Activated CD8-positive, alpha-beta memory T cell treated with anti-CD3 and anti-CD28 coated beads, Interleukin-2, amount 10 ng/mL, durations not matched to agents 7 days and 5 days (primary cell): ENCODE measurements around the gene COL3A1. TPM values are rescaled to one million over a fixed set of nuclear protein-coding genes. Genes with fewer than 3 reads are reported as not detected.

Experiments used
- ATAC-seq: fragments of 150-1000 bp; cut with Tn5 transposase; one replicate; pipeline ENCODE4 v1.10.0; 2021; ENCODE audit warnings: moderate library complexity
- CTCF ChIA-PET: fragments of 350-600 bp; sonication (Branson Sonifier 250); formaldehyde crosslinking; loops from one replicate; lab custom pipeline; 2021; ENCODE audit warnings: antibody characterized with exemption; lab: Charles Lee
- DNase-seq: peaks from one replicate; pipeline ENCODE4 v3.0.0-alpha.2; 2020
- H3K27ac Mint-ChIP-seq: one replicate; pipeline ENCODE4 v1.8.0; 2021; ENCODE audit warnings: mild to moderate bottlenecking, mixed read lengths
- H3K27me3 Mint-ChIP-seq: one replicate; pipeline ENCODE4 v1.8.0; 2021; ENCODE audit warnings: mixed read lengths
- H3K36me3 Mint-ChIP-seq: one replicate; pipeline ENCODE4 v1.8.0; 2021; ENCODE audit warnings: mild to moderate bottlenecking, mixed read lengths
- H3K4me1 Mint-ChIP-seq: one replicate; pipeline ENCODE4 v1.8.0; 2021; ENCODE audit warnings: mixed read lengths
- H3K4me3 Mint-ChIP-seq: one replicate; pipeline ENCODE4 v1.8.0; 2021; ENCODE audit warnings: mild to moderate bottlenecking, moderate library complexity, mixed read lengths
- H3K9me3 Mint-ChIP-seq: one replicate; pipeline ENCODE4 v1.8.0; 2022; ENCODE audit warnings: low read depth, mixed read lengths
- total RNA-seq, 2 experiments: library from RNA; stranded (reverse); gene quantifications; one replicate each; pipeline ENCODE4 v1.2.3, GENCODE V29; 2021

COL3A1 gene
- total RNA-seq, result under 1 TPM in 1 of 2 experiments, not detected in 1; 0.23 TPM

GRCh38 chr2:188974164-188974563 lies at the start of gene COL3A1:
Gene COL3A1 (plus strand): TSS chr2:188974373. CDS start chr2:188974490, 117 bp downstream.
- CTCF ChIA-PET, result no interaction called here
- Mint-ChIP-seq H3K9me3 (no peaks in the 10 kb centered on the region), H3K4me3 (no peak within 1 kb of the TSS), H3K4me1 (peaks cover 5% of the 10 kb centered on the region), H3K36me3 (no peaks in the 10 kb centered on the region), H3K27ac (no peak within 1 kb of the TSS), H3K27me3 (peaks cover 2% of the 10 kb centered on the region)
- DNase-seq (no peak), ATAC-seq (no peak)

- Mint-ChIP-seq H3K27me3 (no peaks in the 10 kb centered on the region), H3K9me3 (peaks cover 12% of the 10 kb centered on the region), H3K4me1 (no peaks in the 10 kb centered on the region), H3K36me3 (no peaks in the 10 kb centered on the region), H3K27ac (no peak overlapping the region), H3K4me3 (no peak overlapping the region)
- DNase-seq, result no peak
- ATAC-seq, result no peak
- CTCF ChIA-PET, result no interaction called here
These were observed 45.5 kb upstream of the COL3A1 start for GRCh38 chr2:188928643-188929042.

GRCh38 chr2:188931361-188931760 lies 42.8 kb upstream of the COL3A1 start:
- H3K4me1 Mint-ChIP-seq, result no peaks in the 10 kb centered on the region
- ATAC-seq (no peak), DNase-seq (no peak)
- peaks cover 12% of the 10 kb centered on the region for H3K9me3 Mint-ChIP-seq
- no peak overlapping the region for H3K27ac Mint-ChIP-seq
- CTCF ChIA-PET, result no interaction called here
- no peaks in the 10 kb centered on the region for H3K27me3 Mint-ChIP-seq
- no peak overlapping the region for H3K4me3 Mint-ChIP-seq
- no peaks in the 10 kb centered on the region for H3K36me3 Mint-ChIP-seq

GRCh38 chr2:188937228-188938220 lies 36.6 kb upstream of the COL3A1 start:
- no peak overlapping the region for H3K27ac Mint-ChIP-seq
- H3K4me1 Mint-ChIP-seq, result no peaks in the 10 kb centered on the region
- H3K9me3 Mint-ChIP-seq, result no peaks in the 10 kb centered on the region
- ATAC-seq (no peak), DNase-seq (no peak)
- no peaks in the 10 kb centered on the region for H3K36me3 Mint-ChIP-seq
- H3K4me3 Mint-ChIP-seq, result no peak overlapping the region
- H3K27me3 Mint-ChIP-seq, result no peaks in the 10 kb centered on the region
- CTCF ChIA-PET, result no interaction called here

- H3K27me3 Mint-ChIP-seq, result no peaks in the 10 kb centered on the region
- ATAC-seq (no peak), DNase-seq (no peak)
- H3K4me1 Mint-ChIP-seq, result no peaks in the 10 kb centered on the region
- CTCF ChIA-PET, result no interaction called here
- no peaks in the 10 kb centered on the region for H3K9me3 Mint-ChIP-seq
- H3K27ac Mint-ChIP-seq, result no peak overlapping the region
- no peak overlapping the region for H3K4me3 Mint-ChIP-seq
- H3K36me3 Mint-ChIP-seq, result no peaks in the 10 kb centered on the region
These were observed 34.0 kb upstream of the COL3A1 start for GRCh38 chr2:188940171-188940570.

GRCh38 chr2:188944442-188944841 lies 29.7 kb upstream of the COL3A1 start:
- Mint-ChIP-seq H3K9me3 (no peaks in the 10 kb centered on the region), H3K27me3 (no peaks in the 10 kb centered on the region), H3K36me3 (no peaks in the 10 kb centered on the region), H3K4me1 (no peaks in the 10 kb centered on the region), H3K4me3 (no peak overlapping the region), H3K27ac (no peak overlapping the region)
- no peak for ATAC-seq
- no peak for DNase-seq
- CTCF ChIA-PET, result no interaction called here

GRCh38 chr2:188949046-188949818 lies 24.9 kb upstream of the COL3A1 start:
- CTCF ChIA-PET, result no interaction called here
- DNase-seq, result no peak
- no peak overlapping the region for H3K27ac Mint-ChIP-seq
- H3K4me3 Mint-ChIP-seq, result no peak overlapping the region
- no peaks in the 10 kb centered on the region for H3K36me3 Mint-ChIP-seq
- no peaks in the 10 kb centered on the region for H3K4me1 Mint-ChIP-seq
- no peaks in the 10 kb centered on the region for H3K27me3 Mint-ChIP-seq
- no peaks in the 10 kb centered on the region for H3K9me3 Mint-ChIP-seq
- no peak for ATAC-seq

GRCh38 chr2:188952901-188953300 lies 21.3 kb upstream of the COL3A1 start:
- DNase-seq, result no peak
- no peaks in the 10 kb centered on the region for H3K36me3 Mint-ChIP-seq
- H3K9me3 Mint-ChIP-seq, result no peaks in the 10 kb centered on the region
- ATAC-seq, result no peak
- H3K4me3 Mint-ChIP-seq, result no peak overlapping the region
- H3K27ac Mint-ChIP-seq, result no peak overlapping the region
- H3K4me1 Mint-ChIP-seq, result no peaks in the 10 kb centered on the region
- H3K27me3 Mint-ChIP-seq, result no peaks in the 10 kb centered on the region
- CTCF ChIA-PET, result no interaction called here

GRCh38 chr2:188956290-188956689 lies 17.9 kb upstream of the COL3A1 start:
- no peaks in the 10 kb centered on the region for H3K4me1 Mint-ChIP-seq
- no peaks in the 10 kb centered on the region for H3K27me3 Mint-ChIP-seq
- H3K9me3 Mint-ChIP-seq, result no peaks in the 10 kb centered on the region
- no peak overlapping the region for H3K4me3 Mint-ChIP-seq
- no peak for DNase-seq
- ATAC-seq, result no peak
- H3K27ac Mint-ChIP-seq, result no peak overlapping the region
- CTCF ChIA-PET, result no interaction called here
- no peaks in the 10 kb centered on the region for H3K36me3 Mint-ChIP-seq

GRCh38 chr2:188956961-188957360 lies 17.2 kb upstream of the COL3A1 start:
- Mint-ChIP-seq H3K27me3 (no peaks in the 10 kb centered on the region), H3K27ac (no peak overlapping the region), H3K9me3 (no peaks in the 10 kb centered on the region), H3K36me3 (no peaks in the 10 kb centered on the region), H3K4me1 (no peaks in the 10 kb centered on the region), H3K4me3 (no peak overlapping the region)
- CTCF ChIA-PET, result no interaction called here
- no peak for ATAC-seq
- DNase-seq, result no peak

- H3K36me3 Mint-ChIP-seq, result no peaks in the 10 kb centered on the region
- DNase-seq (no peak), ATAC-seq (no peak)
- H3K4me3 Mint-ChIP-seq, result no peak overlapping the region
- H3K27me3 Mint-ChIP-seq, result no peaks in the 10 kb centered on the region
- CTCF ChIA-PET, result no interaction called here
- no peaks in the 10 kb centered on the region for H3K4me1 Mint-ChIP-seq
- H3K9me3 Mint-ChIP-seq, result no peaks in the 10 kb centered on the region
- no peak overlapping the region for H3K27ac Mint-ChIP-seq
These were observed 16.5 kb upstream of the COL3A1 start for GRCh38 chr2:188957646-188958045.

GRCh38 chr2:188963741-188964140 lies 10.4 kb upstream of the COL3A1 start:
- H3K4me1 Mint-ChIP-seq, result no peaks in the 10 kb centered on the region
- H3K4me3 Mint-ChIP-seq, result no peak overlapping the region
- CTCF ChIA-PET, result no interaction called here
- DNase-seq (no peak), ATAC-seq (no peak)
- H3K9me3 Mint-ChIP-seq, result no peaks in the 10 kb centered on the region
- no peak overlapping the region for H3K27ac Mint-ChIP-seq
- no peaks in the 10 kb centered on the region for H3K27me3 Mint-ChIP-seq
- no peaks in the 10 kb centered on the region for H3K36me3 Mint-ChIP-seq

GRCh38 chr2:188964976-188965546 lies 9.1 kb upstream of the COL3A1 start:
- Mint-ChIP-seq H3K27ac (no peak overlapping the region), H3K4me3 (no peak overlapping the region), H3K27me3 (no peaks in the 10 kb centered on the region), H3K9me3 (no peaks in the 10 kb centered on the region), H3K36me3 (no peaks in the 10 kb centered on the region), H3K4me1 (no peaks in the 10 kb centered on the region)
- CTCF ChIA-PET, result interaction anchor here (0.8 kb wide), 1 partner anchor 56 kb away, joined by 4 read pairs; no protein-coding TSS in a partner anchor
- DNase-seq (no peak), ATAC-seq (no peak)
